C4-2B (cell line): ENCODE measurements around the gene GSK3A.

Experiments
- H3K27ac ChIP-seq: fragments of 450-650 bp; 2 replicates; pipeline ENCODE4 v1.5.1; 2017
- ZFX ChIP-seq: fragments of 450-650 bp; IDR thresholded peaks from 2 replicates; pipeline ENCODE4 v1.6.1; 2017
- TF ChIP-seq, protein P1 (sequence below): fragments of 450-650 bp; conservative IDR thresholded peaks from 2 replicates; pipeline ENCODE4 v1.5.1; 2017; ENCODE audit warnings: mild to moderate bottlenecking

Gene GSK3A

DNA sequence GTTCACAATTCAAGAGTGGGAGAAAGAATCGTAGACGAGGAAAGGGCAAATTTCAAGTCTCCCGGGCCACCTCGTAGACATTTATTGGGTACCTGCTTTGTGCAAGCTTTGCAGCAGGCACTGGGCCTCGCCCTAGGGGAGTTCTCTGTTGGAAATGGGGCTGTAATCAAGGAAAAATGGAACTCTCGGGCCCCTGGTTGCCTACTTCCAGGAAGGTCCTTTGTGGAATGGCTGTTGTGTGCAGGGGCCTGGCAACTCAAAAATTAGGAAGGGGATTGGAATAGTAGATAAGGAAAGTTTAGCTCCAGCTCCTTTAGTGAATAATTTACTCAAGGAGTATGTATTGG is 21.7 kb downstream of the GSK3A start:
- no peak for TF ChIP-seq ZFX
- TF ChIP-seq, protein P1, sequence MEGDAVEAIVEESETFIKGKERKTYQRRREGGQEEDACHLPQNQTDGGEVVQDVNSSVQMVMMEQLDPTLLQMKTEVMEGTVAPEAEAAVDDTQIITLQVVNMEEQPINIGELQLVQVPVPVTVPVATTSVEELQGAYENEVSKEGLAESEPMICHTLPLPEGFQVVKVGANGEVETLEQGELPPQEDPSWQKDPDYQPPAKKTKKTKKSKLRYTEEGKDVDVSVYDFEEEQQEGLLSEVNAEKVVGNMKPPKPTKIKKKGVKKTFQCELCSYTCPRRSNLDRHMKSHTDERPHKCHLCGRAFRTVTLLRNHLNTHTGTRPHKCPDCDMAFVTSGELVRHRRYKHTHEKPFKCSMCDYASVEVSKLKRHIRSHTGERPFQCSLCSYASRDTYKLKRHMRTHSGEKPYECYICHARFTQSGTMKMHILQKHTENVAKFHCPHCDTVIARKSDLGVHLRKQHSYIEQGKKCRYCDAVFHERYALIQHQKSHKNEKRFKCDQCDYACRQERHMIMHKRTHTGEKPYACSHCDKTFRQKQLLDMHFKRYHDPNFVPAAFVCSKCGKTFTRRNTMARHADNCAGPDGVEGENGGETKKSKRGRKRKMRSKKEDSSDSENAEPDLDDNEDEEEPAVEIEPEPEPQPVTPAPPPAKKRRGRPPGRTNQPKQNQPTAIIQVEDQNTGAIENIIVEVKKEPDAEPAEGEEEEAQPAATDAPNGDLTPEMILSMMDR = no peak
- H3K27ac ChIP-seq = peak overlapping the region; percentile 90

DNA sequence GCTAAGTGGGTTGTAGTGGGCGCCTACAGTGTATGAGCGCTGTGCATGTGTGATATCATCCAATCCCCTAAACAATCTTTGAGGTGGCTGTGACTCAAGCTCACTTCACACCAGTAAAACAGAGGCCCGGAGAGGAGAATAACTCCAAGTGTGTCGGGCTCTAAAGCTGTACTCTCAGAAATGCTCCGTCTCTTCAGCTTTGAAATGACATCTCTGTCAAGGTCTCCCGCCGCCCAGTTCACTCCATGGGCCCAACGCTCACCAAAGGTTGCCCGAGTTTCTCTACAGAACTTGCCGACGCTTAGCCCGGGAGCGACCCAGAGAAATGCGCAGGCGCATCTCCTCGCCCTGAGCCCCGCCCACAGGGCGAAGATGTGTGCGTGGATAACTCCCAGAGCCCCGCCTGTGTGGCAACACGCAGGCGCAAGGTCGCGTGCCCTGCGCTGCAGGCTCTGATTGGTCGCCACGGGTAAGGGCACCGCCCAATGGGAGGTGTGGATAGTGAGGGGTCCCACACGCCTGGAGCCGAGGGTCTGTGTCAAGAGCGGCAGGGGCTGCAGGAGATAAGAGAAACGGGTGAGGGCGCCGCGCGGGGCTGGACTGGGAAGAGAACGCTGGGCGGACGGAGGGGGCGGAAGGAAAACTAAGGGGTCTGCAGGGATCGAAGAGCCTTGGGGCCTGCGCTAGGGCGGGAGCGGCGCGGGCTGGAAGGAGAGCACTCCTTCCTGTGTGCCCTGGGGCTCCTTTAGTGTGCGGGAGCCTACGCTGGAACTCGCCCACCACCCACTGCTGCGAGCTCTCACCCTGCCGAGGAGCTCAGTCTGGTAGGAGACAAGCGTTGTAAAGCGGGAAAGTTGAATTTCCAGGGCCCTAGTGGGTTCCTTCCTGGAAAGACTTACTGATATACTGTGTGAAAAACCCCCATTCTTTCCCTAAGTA is 22.3 kb downstream of the GSK3A start, which contains the start of gene ZNF526:
Gene ZNF526 (plus strand): TSS at position 501 of the 939 bp plus-strand sequence. CDS start 4,092 bp downstream, outside the sequence.
- peak within 1 kb of the TSS; percentile 90 for H3K27ac ChIP-seq
- TF ChIP-seq, protein P1 = no peak
- TF ChIP-seq ZFX = no peak; the same call in 1 of the 2 replicates

DNA sequence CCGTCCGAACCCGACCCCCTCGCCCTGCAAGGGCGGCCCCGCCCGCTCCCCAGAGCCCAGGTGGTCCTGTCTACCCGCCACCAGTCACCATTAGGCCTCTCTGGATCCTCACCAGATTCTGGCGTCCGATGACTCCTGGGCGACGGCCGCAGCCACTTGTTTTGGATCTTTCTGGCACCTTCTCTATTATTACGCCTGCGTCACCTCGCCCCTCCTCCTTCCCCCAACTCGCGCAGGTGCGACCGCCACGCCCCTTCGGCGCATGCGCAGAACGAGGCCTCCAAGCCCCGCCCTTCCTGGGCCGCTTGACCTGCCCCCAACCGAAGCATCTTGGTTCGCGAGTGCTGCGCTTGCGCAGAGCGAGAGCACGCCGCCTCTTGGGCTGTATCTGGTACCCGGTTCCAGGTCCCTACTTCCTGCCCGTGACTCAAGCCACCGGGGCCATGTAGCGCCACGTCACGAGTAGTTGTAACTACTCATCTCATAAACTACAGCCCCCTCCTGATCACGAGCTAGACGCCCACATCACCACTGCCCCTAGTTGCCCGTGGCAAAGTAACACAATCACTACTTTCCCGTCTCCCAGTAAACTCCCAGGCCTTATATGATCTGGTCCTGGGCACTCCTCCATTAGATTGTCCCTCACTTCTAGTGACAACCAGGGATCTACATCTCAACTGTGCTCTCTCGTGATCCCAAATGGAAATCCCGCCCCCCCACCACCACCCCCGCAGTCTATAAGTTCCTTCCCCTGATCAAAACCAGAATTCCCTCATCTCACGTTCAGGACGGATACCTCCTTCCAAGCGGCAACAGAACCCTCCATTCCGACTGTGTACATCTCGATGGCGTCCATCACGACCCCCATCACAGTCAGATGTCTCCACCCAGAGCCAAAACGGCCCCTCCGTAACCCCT is 24.6 kb downstream of the GSK3A start, which contains the start of gene DEDD2:
Gene DEDD2 (minus strand): TSS at position 158 of the 918 bp plus-strand sequence. CDS start 670 bp downstream, outside the sequence.
- no peak for TF ChIP-seq ZFX
- TF ChIP-seq, protein P1 = no peak
- peak within 1 kb of the TSS; percentile 81 for H3K27ac ChIP-seq

DNA sequence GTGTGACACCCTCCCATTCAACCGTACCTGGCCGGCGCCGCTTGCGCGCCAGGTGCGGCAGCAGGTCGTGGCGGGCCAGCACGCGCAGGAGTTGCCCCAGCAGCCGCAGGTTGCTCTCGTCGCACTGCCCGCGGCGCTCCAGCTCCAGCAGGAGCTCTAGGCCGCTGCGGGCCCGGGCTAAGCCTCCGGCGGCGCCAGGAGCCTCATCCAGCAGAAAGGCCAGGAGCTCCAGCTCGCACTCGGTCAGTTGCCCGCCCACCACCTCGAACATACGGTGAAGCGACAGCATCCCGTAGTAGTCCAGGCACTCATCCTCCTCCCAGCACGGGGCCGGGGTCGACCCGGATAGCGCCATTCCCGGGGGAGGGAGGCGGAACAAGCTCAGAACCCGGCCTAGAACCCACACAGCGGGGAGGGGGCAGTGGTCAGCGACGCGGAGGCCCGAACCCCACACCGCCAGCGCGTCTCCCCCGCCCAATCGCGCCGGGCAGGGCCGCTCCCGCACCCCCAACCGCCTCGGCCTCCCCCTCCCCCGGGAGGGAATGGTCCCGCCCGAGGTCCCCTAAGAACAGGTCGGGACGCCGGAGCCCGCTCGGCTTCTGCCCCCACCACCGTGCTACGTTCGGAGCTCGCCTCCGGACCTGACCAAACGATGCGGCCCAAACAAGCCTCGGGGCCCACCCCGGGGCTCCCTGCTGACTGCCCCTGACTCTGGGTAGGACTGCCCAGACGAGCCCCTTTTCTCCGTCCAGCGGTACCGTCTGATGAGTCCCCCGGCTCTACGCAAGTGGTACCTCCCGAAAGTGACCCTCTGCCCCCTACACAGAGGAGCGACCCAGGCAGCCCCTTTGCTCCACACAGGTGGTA is 25.5 kb downstream of the GSK3A start:
- H3K27ac ChIP-seq = peak overlapping the region; percentile 81
- TF ChIP-seq ZFX = peak; percentile 37
- TF ChIP-seq, protein P1 = no peak

DNA sequence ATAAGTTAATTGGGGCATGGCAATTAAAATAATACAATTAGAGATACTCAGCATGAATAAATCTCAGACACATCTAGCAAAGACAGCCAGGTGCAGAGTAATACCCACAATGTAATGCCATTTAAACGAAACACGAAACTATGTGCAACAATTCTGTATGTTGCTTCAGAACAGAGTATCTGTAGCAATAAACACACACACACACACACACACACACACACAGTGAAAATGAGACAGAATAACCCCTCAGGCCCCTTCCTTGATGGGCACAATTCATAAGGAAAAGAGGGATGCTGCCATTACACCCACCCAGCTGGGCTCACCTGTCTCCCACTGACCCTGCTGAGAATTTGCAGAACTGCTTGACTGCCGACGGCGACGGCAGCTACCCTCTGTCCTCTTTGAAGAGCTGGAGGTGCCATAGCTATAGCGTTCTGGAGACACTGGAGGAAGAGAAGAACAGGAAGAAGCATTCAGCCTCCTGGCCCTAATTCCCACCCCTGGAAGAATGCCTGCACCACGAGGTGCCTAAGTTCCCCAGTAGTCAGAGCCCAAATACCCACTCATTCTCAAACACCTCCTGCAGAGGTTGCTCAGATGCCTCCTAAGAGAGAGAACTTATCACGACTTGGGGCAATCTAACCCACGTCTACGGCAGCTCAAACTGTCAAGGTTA is 27.5 kb downstream of the GSK3A start:
- TF ChIP-seq, protein P1 = no peak
- TF ChIP-seq ZFX = no peak
- no peak overlapping the region for H3K27ac ChIP-seq

DNA sequence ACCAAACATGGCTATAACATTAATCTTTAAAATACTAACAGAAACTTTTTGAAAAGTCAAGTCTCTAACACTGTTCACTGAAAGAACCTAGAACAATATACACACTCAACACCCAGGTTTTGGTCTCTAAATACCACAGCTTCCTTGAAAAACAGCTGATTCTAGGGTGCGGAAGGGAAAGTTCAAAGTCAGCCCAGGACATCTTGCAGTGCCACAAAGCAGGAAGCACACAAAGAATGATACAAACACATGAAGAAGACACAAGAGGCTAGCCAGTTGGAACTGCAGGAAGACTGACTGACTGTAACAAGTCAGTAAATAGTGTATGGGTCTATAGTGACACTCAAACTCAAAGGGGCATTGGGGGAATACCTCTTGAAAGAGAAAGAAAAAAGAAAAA is 29.5 kb downstream of the GSK3A start:
- TF ChIP-seq, protein P1 = no peak
- H3K27ac ChIP-seq = no peak overlapping the region
